ENCODE results near the gene EYA3.

EYA3 gene

DNA sequence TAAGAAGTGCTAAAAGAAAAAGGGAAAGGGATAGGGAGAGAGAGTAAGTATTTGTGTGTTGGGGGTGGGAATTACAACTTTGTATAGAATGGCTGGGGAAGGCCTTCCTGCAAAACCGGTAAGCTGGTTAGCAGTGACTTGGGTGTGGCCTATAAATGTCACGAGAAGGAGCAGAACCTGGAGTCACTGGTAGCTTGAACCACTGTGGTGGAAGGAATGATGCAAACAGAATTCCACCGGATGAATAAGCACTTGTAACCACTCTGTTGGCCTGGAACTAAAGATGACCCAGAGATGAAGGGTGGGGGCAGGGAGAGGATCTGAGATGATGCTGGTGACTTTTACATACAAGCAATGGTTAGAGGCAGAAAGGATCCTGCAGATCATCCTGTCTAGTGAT, 119.7 kb downstream of the EYA3 start:
- TF ChIP-seq, protein P1, sequence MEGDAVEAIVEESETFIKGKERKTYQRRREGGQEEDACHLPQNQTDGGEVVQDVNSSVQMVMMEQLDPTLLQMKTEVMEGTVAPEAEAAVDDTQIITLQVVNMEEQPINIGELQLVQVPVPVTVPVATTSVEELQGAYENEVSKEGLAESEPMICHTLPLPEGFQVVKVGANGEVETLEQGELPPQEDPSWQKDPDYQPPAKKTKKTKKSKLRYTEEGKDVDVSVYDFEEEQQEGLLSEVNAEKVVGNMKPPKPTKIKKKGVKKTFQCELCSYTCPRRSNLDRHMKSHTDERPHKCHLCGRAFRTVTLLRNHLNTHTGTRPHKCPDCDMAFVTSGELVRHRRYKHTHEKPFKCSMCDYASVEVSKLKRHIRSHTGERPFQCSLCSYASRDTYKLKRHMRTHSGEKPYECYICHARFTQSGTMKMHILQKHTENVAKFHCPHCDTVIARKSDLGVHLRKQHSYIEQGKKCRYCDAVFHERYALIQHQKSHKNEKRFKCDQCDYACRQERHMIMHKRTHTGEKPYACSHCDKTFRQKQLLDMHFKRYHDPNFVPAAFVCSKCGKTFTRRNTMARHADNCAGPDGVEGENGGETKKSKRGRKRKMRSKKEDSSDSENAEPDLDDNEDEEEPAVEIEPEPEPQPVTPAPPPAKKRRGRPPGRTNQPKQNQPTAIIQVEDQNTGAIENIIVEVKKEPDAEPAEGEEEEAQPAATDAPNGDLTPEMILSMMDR (IDR thresholded peaks at IDR 0.05; ENCODE audit: extremely low read depth, insufficient read depth, missing control alignments) = no peak
- in situ Hi-C loops (cut with MboI; ENCODE audit: low pct_unique_long_range_greater_than_20kb, low sequenced_read_pairs, unreplicated experiment) = loop anchor here (10.0 kb wide), 1 partner anchor 104 kb away; no protein-coding TSS in a partner anchor
- DNase-seq (ENCODE audit: low spot score) = no peak

DNA sequence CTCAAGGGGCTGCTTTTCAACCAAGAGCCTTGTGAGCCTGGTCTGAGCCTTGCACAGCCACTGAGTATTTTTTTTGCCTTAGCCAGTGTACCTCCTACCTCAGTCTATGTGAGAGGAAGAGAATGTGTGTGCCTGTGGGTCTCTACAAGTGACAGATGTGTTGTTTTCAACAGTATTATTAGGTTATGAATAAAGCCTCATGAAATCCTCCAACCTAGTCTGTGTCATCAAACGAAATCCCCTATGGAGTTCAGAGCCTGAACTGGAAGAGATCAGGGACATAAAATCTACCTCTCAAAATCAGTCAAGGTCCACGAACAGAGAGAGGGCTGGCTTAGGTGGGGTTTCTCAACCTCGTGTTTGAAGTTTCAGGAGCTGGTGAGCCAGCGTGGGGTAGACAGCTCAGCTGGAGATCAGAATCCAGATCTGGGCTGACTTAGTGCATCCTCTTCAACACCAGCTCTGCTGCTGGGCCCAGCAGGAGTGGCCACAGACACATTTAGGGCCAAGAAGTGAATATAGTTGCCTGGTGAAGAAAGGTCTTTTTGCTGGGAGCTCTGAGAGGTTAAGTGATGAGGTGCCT, 120.4 kb downstream of the EYA3 start:
- in situ Hi-C loops (cut with MboI; ENCODE audit: low pct_unique_long_range_greater_than_20kb, low sequenced_read_pairs, unreplicated experiment) = loop anchor here (10.0 kb wide), 1 partner anchor 103 kb away; no protein-coding TSS in a partner anchor
- DNase-seq (ENCODE audit: low spot score) = no peak
- TF ChIP-seq, protein P1 (IDR thresholded peaks at IDR 0.05; ENCODE audit: extremely low read depth, insufficient read depth, missing control alignments) = no peak

DNA sequence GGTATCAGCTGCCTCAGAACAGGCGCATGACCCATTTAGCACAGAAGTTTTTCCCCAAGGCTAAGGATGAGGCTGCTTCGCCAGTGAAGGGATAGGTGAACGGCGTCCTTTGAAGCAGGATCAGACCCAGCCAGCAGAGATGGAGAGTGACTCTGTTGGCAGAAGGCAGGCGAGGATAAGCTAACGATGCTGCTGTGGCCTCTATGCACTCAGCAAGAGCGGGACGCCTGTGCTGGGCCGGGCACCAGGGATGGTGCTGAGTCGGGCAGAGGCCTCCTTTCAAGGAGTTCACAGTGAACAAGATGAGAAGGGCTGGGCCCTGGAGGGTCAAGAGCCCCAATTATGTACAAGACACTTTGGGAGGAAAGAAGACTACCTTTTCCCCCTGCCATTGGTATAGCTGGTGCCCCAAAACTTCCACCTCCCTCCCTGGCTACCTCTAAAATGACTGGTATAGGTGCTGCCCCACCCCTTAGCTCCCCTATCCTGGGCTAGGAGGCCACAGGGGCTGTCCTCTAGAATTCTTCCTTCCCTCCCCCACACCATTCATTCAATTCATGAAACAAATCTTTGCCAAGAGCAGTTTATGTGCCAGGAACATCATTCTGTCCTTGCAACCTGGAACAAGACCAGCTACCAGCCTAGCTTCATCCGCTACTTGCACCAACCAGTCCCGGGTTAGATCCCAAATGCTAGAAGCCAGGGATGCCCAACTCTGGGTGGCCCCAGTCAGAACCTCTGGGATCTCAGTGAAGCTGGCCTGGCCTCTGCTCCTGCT, 121.1 kb downstream of the EYA3 start:
- in situ Hi-C loops (cut with MboI; ENCODE audit: low pct_unique_long_range_greater_than_20kb, low sequenced_read_pairs, unreplicated experiment) = loop anchor here (10.0 kb wide), 1 partner anchor 102 kb away; no protein-coding TSS in a partner anchor
- DNase-seq (ENCODE audit: low spot score) = no peak
- TF ChIP-seq, protein P1 (IDR thresholded peaks at IDR 0.05; ENCODE audit: extremely low read depth, insufficient read depth, missing control alignments) = no peak

DNA sequence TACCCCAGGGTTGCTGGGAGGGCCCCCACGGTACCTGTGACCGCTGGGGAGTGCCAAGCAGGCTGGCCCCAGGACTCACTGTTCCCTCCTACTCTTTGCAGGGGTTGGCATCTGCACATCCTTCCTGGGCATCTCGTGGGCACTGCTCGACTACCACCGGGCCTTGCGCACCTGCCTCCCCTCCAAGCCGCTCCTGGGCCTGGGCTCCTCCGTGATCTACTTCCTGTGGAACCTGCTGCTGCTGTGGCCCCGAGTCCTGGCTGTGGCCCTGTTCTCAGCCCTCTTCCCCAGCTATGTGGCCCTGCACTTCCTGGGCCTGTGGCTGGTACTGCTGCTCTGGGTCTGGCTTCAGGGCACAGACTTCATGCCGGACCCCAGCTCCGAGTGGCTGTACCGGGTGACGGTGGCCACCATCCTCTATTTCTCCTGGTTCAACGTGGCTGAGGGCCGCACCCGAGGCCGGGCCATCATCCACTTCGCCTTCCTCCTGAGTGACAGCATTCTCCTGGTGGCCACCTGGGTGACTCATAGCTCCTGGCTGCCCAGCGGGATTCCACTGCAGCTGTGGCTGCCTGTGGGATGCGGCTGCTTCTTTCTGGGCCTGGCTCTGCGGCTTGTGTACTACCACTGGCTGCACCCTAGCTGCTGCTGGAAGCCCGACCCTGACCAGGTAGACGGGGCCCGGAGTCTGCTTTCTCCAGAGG, 121.9 kb downstream of the EYA3 start:
- TF ChIP-seq, protein P1 (IDR thresholded peaks at IDR 0.05; ENCODE audit: extremely low read depth, insufficient read depth, missing control alignments) = no peak
- no peak for DNase-seq (ENCODE audit: low spot score)
- in situ Hi-C loops (cut with MboI; ENCODE audit: low pct_unique_long_range_greater_than_20kb, low sequenced_read_pairs, unreplicated experiment) = loop anchor here (10.0 kb wide), 1 partner anchor 102 kb away; no protein-coding TSS in a partner anchor

DNA sequence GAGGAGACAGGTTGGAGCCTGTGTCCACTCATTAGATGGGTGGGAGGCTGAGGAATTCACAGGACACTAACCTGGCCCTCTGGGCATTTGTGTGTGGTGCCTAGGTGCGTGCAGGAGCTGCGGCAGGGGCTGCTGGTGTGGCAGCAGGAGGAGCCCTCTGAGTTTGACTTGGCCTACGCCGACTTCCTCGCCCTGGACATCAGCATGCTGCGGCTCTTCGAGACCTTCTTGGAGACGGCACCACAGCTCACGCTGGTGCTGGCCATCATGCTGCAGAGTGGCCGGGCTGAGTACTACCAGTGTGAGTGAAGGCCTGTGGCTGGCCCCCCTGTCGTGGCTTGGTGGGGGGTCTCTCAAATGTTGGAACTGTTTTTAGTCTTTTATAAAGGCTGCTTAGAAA, 125.0 kb downstream of the EYA3 start:
- in situ Hi-C loops (cut with MboI; ENCODE audit: low pct_unique_long_range_greater_than_20kb, low sequenced_read_pairs, unreplicated experiment) = loop anchor here (10.0 kb wide), 1 partner anchor 99 kb away; no protein-coding TSS in a partner anchor
- TF ChIP-seq, protein P1 (IDR thresholded peaks at IDR 0.05; ENCODE audit: extremely low read depth, insufficient read depth, missing control alignments) = no peak
- DNase-seq (ENCODE audit: low spot score) = no peak

DNA sequence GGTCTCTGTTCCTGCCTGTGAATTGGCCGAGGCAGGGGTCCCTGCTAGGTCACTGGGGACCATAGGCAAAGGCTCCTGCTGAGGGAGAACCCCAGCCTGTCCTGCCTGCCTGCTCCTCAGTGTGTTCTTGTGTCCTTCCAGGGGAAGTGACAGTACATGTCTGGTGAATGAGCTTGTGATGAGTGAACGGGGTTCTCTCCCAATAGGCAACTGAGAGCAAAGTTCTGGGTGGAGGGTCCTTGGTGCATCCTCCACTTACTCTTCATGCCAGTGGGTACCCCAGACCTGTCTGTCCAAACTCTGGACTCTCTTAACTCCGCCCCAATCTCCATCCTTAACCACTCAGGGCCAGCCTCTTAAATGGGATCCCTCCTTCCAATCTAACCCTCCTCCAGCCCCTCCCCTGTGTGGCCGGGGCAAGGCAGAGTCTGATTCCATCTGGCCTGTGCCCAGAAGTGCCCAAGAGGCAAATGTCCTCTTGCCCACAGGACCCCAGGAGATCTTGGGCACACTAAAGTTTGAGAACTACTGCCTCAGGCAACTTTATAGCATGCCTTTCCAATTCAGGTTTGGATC, 126.7 kb downstream of the EYA3 start:
- DNase-seq (ENCODE audit: low spot score) = no peak
- in situ Hi-C loops (cut with MboI; ENCODE audit: low pct_unique_long_range_greater_than_20kb, low sequenced_read_pairs, unreplicated experiment) = loop anchor here (10.0 kb wide), 1 partner anchor 97 kb away; no protein-coding TSS in a partner anchor
- TF ChIP-seq, protein P1 (IDR thresholded peaks at IDR 0.05; ENCODE audit: extremely low read depth, insufficient read depth, missing control alignments) = no peak
